Activated CD8-positive, alpha-beta T cell treated with anti-CD3 and anti-CD28 coated beads for 36 hours (primary cell): Measurements from ENCODE around the gene EGF. TPM values are rescaled to one million over a fixed set of nuclear protein-coding genes. Genes with fewer than 3 reads are reported as not detected.

ENCODE experiments used
- ATAC-seq: fragments of 200-7000 bp; cut with Tn5 transposase; one replicate; pipeline ENCODE4 v1.10.0; 2021; ENCODE audit warnings: mild to moderate bottlenecking, moderate library complexity
- CTCF ChIA-PET: fragments of 350-600 bp; sonication (Branson Sonifier 250); formaldehyde crosslinking; loops from one replicate; lab custom pipeline; 2021; ENCODE audit warnings: antibody characterized with exemption; lab: Charles Lee
- POLR2A ChIA-PET: fragments of 350-600 bp; sonication (Branson Sonifier 250); formaldehyde crosslinking; loops from one replicate; lab custom pipeline; 2021; ENCODE audit warnings: antibody characterized with exemption; lab: Charles Lee
- DNase-seq: peaks from one replicate; pipeline ENCODE4 v3.0.0-alpha.2; 2020
- H3K27ac Mint-ChIP-seq: one replicate; pipeline ENCODE4 v1.8.0; 2021; ENCODE audit warnings: mild to moderate bottlenecking, mixed read lengths
- H3K27me3 Mint-ChIP-seq: one replicate; pipeline ENCODE4 v1.8.0; 2021; ENCODE audit warnings: mixed read lengths
- H3K36me3 Mint-ChIP-seq: one replicate; pipeline ENCODE4 v1.8.0; 2021; ENCODE audit warnings: low read depth, mixed read lengths
- H3K4me1 Mint-ChIP-seq: one replicate; pipeline ENCODE4 v1.8.0; 2021; ENCODE audit warnings: low read depth, mixed read lengths
- H3K4me3 Mint-ChIP-seq: one replicate; pipeline ENCODE4 v1.8.0; 2021; ENCODE audit warnings: mild to moderate bottlenecking, moderate library complexity, mixed read lengths
- H3K9me3 Mint-ChIP-seq: one replicate; pipeline ENCODE4 v1.8.0; 2021; ENCODE audit warnings: mixed read lengths
- CTCF ChIP-seq: fragments of 200-600 bp; IDR thresholded peaks from one replicate; pipeline ENCODE4 v1.8.0; 2022; ENCODE audit warnings: antibody characterized with exemption, mild to moderate bottlenecking
- intact Hi-C: fragments of 100-400 bp; cut with micrococcal nuclease; formaldehyde crosslinking; loops from one replicate; pipeline ENCODE4 v1.10.0; 2022
- total RNA-seq, 2 experiments: library from RNA; stranded (reverse); gene quantifications; one replicate each; pipeline ENCODE4 v1.2.3, GENCODE V29; 2021

EGF gene
- total RNA-seq, 2 experiments from 2014 or later, result not detected

- H3K36me3 Mint-ChIP-seq, result no peaks in the 10 kb centered on the region
- intact Hi-C loops, result loop anchor here (5.0 kb wide), 1 partner anchor 102 kb away; no protein-coding TSS in a partner anchor
- H3K4me3 Mint-ChIP-seq, result no peak overlapping the region
Measured at GRCh38 chr4:109978704-109979454, 66.2 kb downstream of the EGF start.

GRCh38 chr4:109979920-109980717, 67.4 kb downstream of the EGF start:
- no peaks in the 10 kb centered on the region for H3K4me1 Mint-ChIP-seq
- no peak overlapping the region for H3K27ac Mint-ChIP-seq
- TF ChIP-seq CTCF, result no peak
- H3K9me3 Mint-ChIP-seq, result no peaks in the 10 kb centered on the region
- ATAC-seq, result no peak
- no peak overlapping the region for H3K4me3 Mint-ChIP-seq
- H3K36me3 Mint-ChIP-seq, result no peaks in the 10 kb centered on the region
- intact Hi-C loops, result loop anchor here (5.0 kb wide), 1 partner anchor 103 kb away; no protein-coding TSS in a partner anchor
- no peak for DNase-seq
- H3K27me3 Mint-ChIP-seq, result peaks cover 4% of the 10 kb centered on the region
- CTCF ChIA-PET, result interaction anchor here (1.7 to 2.3 kb wide), 2 partner anchors 14 to 18 kb away, joined by 4 to 6 read pairs; no protein-coding TSS in a partner anchor
- POLR2A ChIA-PET, result no interaction called here

More at GRCh38 chr4:109978704-109979454, 66.2 kb downstream of the EGF start:
- H3K9me3 Mint-ChIP-seq, result no peaks in the 10 kb centered on the region
- no peak overlapping the region for H3K27ac Mint-ChIP-seq
- ChIA-PET POLR2A (no interaction called here), CTCF (interaction anchor here (0.8 to 1.8 kb wide), 19 partner anchors 13 to 567 kb away, joined by 3 to 11 read pairs (median 3); no protein-coding TSS in a partner anchor)
- no peak for DNase-seq
- H3K27me3 Mint-ChIP-seq, result peaks cover 7% of the 10 kb centered on the region
- ATAC-seq, result no peak
- no peaks in the 10 kb centered on the region for H3K4me1 Mint-ChIP-seq
- TF ChIP-seq CTCF, result no peak

- ATAC-seq (no peak), DNase-seq (no peak)
- CTCF ChIA-PET, result interaction anchor here (1.0 to 2.3 kb wide), 4 partner anchors 12 to 530 kb away, joined by 3 to 6 read pairs (median 4); no protein-coding TSS in a partner anchor
- Mint-ChIP-seq H3K36me3 (no peaks in the 10 kb centered on the region), H3K4me3 (no peak overlapping the region), H3K27me3 (peaks cover 4% of the 10 kb centered on the region), H3K9me3 (no peaks in the 10 kb centered on the region), H3K4me1 (no peaks in the 10 kb centered on the region), H3K27ac (no peak overlapping the region)
- POLR2A ChIA-PET, result no interaction called here
- TF ChIP-seq CTCF, result no peak
- intact Hi-C loops, result no loop called here
Measured at GRCh38 chr4:109981936-109982335, 69.3 kb downstream of the EGF start.

GRCh38 chr4:109982521-109982920, 69.8 kb downstream of the EGF start:
- ChIA-PET CTCF (interaction anchor here (0.8 to 1.8 kb wide), 5 partner anchors 11 to 529 kb away, joined by 3 to 4 read pairs (median 3); no protein-coding TSS in a partner anchor), POLR2A (no interaction called here)
- no peak for ATAC-seq
- H3K4me3 Mint-ChIP-seq, result no peak overlapping the region
- H3K27me3 Mint-ChIP-seq, result peaks cover 4% of the 10 kb centered on the region
- no peaks in the 10 kb centered on the region for H3K4me1 Mint-ChIP-seq
- no peaks in the 10 kb centered on the region for H3K36me3 Mint-ChIP-seq
- no peak for DNase-seq
- intact Hi-C loops, result no loop called here
- TF ChIP-seq CTCF, result no peak
- H3K27ac Mint-ChIP-seq, result no peak overlapping the region
- H3K9me3 Mint-ChIP-seq, result no peaks in the 10 kb centered on the region
